C4-2B (cell line): ENCODE measurements around the gene SMTNL1.

ENCODE experiments used
- ZFX ChIP-seq: fragments of 450-650 bp; IDR thresholded peaks from 2 replicates; pipeline ENCODE4 v1.6.1; 2017
- TF ChIP-seq, protein P1 (sequence below): fragments of 450-650 bp; conservative IDR thresholded peaks from 2 replicates; pipeline ENCODE4 v1.5.1; 2017; ENCODE audit warnings: mild to moderate bottlenecking

DNA sequence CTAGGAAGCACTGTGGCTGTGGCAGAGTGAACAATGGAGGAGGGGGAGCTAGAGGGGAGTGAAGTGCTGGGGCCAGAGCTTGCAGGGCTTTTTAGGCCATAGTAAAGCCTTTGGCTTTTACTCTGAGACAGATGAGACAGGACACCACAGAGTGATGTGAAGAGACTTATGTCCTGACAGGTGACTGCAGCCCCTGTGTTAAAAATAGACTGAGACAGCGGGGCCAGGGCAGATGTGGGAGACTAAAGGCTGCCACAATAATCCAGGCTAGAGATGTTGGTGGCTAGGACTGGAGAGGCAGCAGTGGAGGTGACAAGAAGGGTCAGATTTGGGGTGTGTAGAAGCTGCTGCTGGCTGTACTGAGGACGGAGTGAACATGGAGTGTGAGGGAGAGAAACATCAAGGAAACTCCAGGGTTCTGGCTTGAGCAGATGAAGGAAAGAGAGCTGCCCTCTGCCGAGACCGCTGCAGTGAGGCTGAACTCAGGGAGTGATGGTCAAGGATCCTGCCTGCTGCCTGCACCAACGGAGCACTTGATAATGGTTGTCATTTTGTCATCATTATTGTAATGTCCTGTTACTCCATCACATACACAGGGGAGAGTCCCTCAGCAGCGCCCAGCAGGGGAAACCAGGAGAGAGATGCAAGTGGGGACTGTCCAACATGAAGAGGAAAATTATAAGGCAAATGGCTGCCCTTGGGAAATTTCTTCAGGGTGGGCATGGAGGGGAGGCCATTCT, 49.3 kb upstream of the SMTNL1 start:
- TF ChIP-seq, protein P1, sequence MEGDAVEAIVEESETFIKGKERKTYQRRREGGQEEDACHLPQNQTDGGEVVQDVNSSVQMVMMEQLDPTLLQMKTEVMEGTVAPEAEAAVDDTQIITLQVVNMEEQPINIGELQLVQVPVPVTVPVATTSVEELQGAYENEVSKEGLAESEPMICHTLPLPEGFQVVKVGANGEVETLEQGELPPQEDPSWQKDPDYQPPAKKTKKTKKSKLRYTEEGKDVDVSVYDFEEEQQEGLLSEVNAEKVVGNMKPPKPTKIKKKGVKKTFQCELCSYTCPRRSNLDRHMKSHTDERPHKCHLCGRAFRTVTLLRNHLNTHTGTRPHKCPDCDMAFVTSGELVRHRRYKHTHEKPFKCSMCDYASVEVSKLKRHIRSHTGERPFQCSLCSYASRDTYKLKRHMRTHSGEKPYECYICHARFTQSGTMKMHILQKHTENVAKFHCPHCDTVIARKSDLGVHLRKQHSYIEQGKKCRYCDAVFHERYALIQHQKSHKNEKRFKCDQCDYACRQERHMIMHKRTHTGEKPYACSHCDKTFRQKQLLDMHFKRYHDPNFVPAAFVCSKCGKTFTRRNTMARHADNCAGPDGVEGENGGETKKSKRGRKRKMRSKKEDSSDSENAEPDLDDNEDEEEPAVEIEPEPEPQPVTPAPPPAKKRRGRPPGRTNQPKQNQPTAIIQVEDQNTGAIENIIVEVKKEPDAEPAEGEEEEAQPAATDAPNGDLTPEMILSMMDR = no peak
- no peak for TF ChIP-seq ZFX
